ENCODE data around the gene REEP5. TPM values are rescaled to one million over a fixed set of nuclear protein-coding genes. Genes with fewer than 3 reads are reported as not detected.

REEP5 gene
- polyA plus RNA-seq, 1 of the 3 experiments (the other 2 are of a cell fraction) = 124 TPM

GRCh38 chr5:112849912-112850311 lies 72.1 kb downstream of the REEP5 start:
- ChIA-PET CTCF (interaction anchor here (0.7 kb wide), 1 partner anchor 146 kb away, joined by 3 read pairs; no protein-coding TSS in a partner anchor), POLR2A (no interaction called here)
- Histone ChIP-seq H3K27ac (ENCODE audit: low read depth in 2 of 2, low read length in 1 of 2) (no peak overlapping the region), H2AFZ (ENCODE audit: low read depth) (no peak overlapping the region), H4K20me1 (ENCODE audit: insufficient read depth) (no peaks in the 10 kb centered on the region), H3K9me2 (no peaks in the 10 kb centered on the region), H3K4me2 (no peak overlapping the region), H3K36me3 (replicated peaks in 1 of 2; ENCODE audit: control insufficient read depth in 1 of 2, insufficient read depth in 2 of 2, low read length in 1 of 2) (no peaks in the 10 kb centered on the region), H3K79me2 (ENCODE audit: insufficient read depth) (no peaks in the 10 kb centered on the region), H3K27me3 (ENCODE audit: insufficient read depth) (no peaks in the 10 kb centered on the region), H3K4me3 (ENCODE audit: low read depth in 2 of 2, low read length in 1 of 2) (no peak overlapping the region), H3K9me3 (no peaks in the 10 kb centered on the region), H3F3A (replicated peaks; ENCODE audit: insufficient read depth) (peaks cover 16% of the 10 kb centered on the region), H3K9ac (no peak overlapping the region), H3K4me1 (ENCODE audit: control insufficient read depth in 1 of 2, insufficient read depth in 2 of 2, low read depth in 1 of 2, low read length in 1 of 2) (peaks cover 0 to 2% of the 10 kb centered on the region in 2 experiments; a peak in 2 of 4 replicates)
- 87% methylated on average over 2 of the region's 2 CpGs for WGBS (ENCODE audit: low lambda C conversion rate)
- TF ChIP-seq RFX5 (IDR thresholded peaks at IDR 0.05; ENCODE audit: low read length) (no peak), FOXM1 (IDR thresholded peaks at IDR 0.05; ENCODE audit: low read depth) (no peak), ELF1 (IDR thresholded peaks at IDR 0.05) (no peak), POLR2AphosphoS5 (IDR thresholded peaks at IDR 0.05; ENCODE audit: low read depth, low read length) (no peak), NRF1 (IDR thresholded peaks at IDR 0.05; ENCODE audit: low read depth, low read length) (no peak), MAX (IDR thresholded peaks at IDR 0.05; ENCODE audit: low read depth) (no peak), TAF1 (IDR thresholded peaks at IDR 0.05; ENCODE audit: borderline replicate concordance, low read depth, low read length) (no peak), RXRA (IDR thresholded peaks at IDR 0.05; ENCODE audit: borderline replicate concordance, low read depth) (no peak), USF1 (IDR thresholded peaks at IDR 0.05; ENCODE audit: borderline replicate concordance, low read depth) (no peak), CHD2 (IDR thresholded peaks at IDR 0.05; ENCODE audit: low read length, partially characterized antibody) (no peak), CTCF (IDR thresholded peaks at IDR 0.05) (no peak), MXI1 (IDR thresholded peaks at IDR 0.05; ENCODE audit: low read depth, low read length) (no peak), SMC3 (IDR thresholded peaks at IDR 0.05; ENCODE audit: low read depth, low read length) (no peak), USF2 (IDR thresholded peaks at IDR 0.05; ENCODE audit: borderline replicate concordance, low read depth, low read length) (no peak), RAD21 (IDR thresholded peaks at IDR 0.05; ENCODE audit: low read length) (no peak), NFIC (IDR thresholded peaks at IDR 0.05; ENCODE audit: borderline replicate concordance) (no peak), REST (IDR thresholded peaks at IDR 0.05; ENCODE audit: low read depth, low read length) (no peak), ZBTB33 (IDR thresholded peaks at IDR 0.05; ENCODE audit: borderline replicate concordance, low read depth) (no peak), YY1 (IDR thresholded peaks at IDR 0.05; ENCODE audit: low read depth) (no peak), RCOR1 (IDR thresholded peaks at IDR 0.05; ENCODE audit: low read length) (no peak)
- DNase-seq = no peak

Data from SK-N-SH (cell line).